PC-3 (cell line): ENCODE measurements around the gene SNORC. TPM values are rescaled to one million over a fixed set of nuclear protein-coding genes. Genes with fewer than 3 reads are reported as not detected.

ENCODE experiments used
- ATAC-seq: fragments of 200-7000 bp; cut with Tn5 transposase; 2 replicates; pipeline ENCODE4 v1.9.1; 2020; ENCODE audit warnings: mild to moderate bottlenecking, moderate library complexity
- BruUV-seq: library from RNA; stranded (reverse); fragments of 400-500 nt; replicated peaks from 2 replicates; lab custom pipeline; 2021; lab: Mats Ljungman, UMichigan
- CTCF ChIA-PET: fragments of 300-600 bp; sonication (Branson Sonifier 250); formaldehyde crosslinking; loops from one replicate; lab custom pipeline; 2022; ENCODE audit warnings: antibody characterized with exemption; lab: Charles Lee
- POLR2A ChIA-PET: fragments of 300-600 bp; sonication (Branson Sonifier 250); formaldehyde crosslinking; loops from one replicate; lab custom pipeline; 2022; ENCODE audit warnings: antibody characterized with exemption; ENCODE audit not compliant: unreplicated experiment; lab: Charles Lee
- DNase-seq: peaks from one replicate; pipeline ENCODE4 v3.0.0-alpha.2; 2015
- H2AFZ ChIP-seq: fragments of 300-600 bp; sonication (generic); 2 replicates; pipeline ENCODE4 v1.6.0; 2016; ENCODE audit warnings: antibody characterized with exemption, low read length
- H3F3A ChIP-seq: fragments of 300-600 bp; sonication (generic); one replicate; pipeline ENCODE4 v1.6.0; 2017; ENCODE audit warnings: antibody characterized with exemption, low read length, control low read depth, mild to moderate bottlenecking; ENCODE audit not compliant: unreplicated experiment
- H3K27ac ChIP-seq: fragments of 300-600 bp; sonication (generic); 2 replicates; pipeline ENCODE4 v1.5.1; 2016; ENCODE audit warnings: mild to moderate bottlenecking, low read length
- H3K27me3 ChIP-seq: fragments of 300-600 bp; sonication (generic); 2 replicates; pipeline ENCODE4 v1.6.1; 2016; ENCODE audit warnings: low read length, mixed read lengths
- H3K36me3 ChIP-seq: fragments of 300-600 bp; sonication (generic); 2 replicates; pipeline ENCODE4 v1.6.1; 2016; ENCODE audit warnings: low read depth, mixed run types, low read length, mixed read lengths
- H3K4me1 ChIP-seq: fragments of 300-600 bp; sonication (generic); 2 replicates; pipeline ENCODE4 v1.5.1; 2016; ENCODE audit warnings: low read length; ENCODE audit not compliant: insufficient read depth
- H3K4me2 ChIP-seq: fragments of 300-600 bp; sonication (generic); 2 replicates; pipeline ENCODE4 v1.6.0; 2016; ENCODE audit warnings: low read length
- H3K4me3 ChIP-seq: fragments of 300-600 bp; sonication (generic); 2 replicates; pipeline ENCODE4 v1.5.1; 2016; ENCODE audit warnings: mild to moderate bottlenecking, low read length, mixed read lengths
- H3K79me2 ChIP-seq: fragments of 300-600 bp; sonication (generic); 2 replicates; pipeline ENCODE4 v1.6.1; 2017; ENCODE audit warnings: low read length, mixed read lengths
- H3K9ac ChIP-seq: fragments of 300-600 bp; sonication (generic); 2 replicates; pipeline ENCODE4 v1.6.0; 2016; ENCODE audit warnings: mild to moderate bottlenecking, low read length
- H3K9me2 ChIP-seq: fragments of 300-600 bp; sonication (generic); replicated peaks from 2 replicates; pipeline ENCODE4 v1.6.1; 2016; ENCODE audit warnings: mixed run types, low read length, mixed read lengths
- H3K9me3 ChIP-seq: fragments of 300-600 bp; sonication (generic); 2 replicates; pipeline ENCODE4 v1.6.1; 2016; ENCODE audit warnings: low read length, mixed read lengths
- H4K20me1 ChIP-seq: fragments of 300-600 bp; sonication (generic); 2 replicates; pipeline ENCODE4 v1.6.1; 2016; ENCODE audit warnings: low read length, mixed read lengths
- CTCF ChIP-seq: fragments of 300-600 bp; sonication (generic); conservative IDR thresholded peaks from 2 replicates; pipeline ENCODE4 v1.5.1; 2017; ENCODE audit warnings: antibody characterized with exemption, low read depth, mild to moderate bottlenecking, low read length
- EZH2 ChIP-seq: fragments of 300-600 bp; sonication (generic); IDR thresholded peaks from one replicate; pipeline ENCODE4 v1.6.1; 2017; ENCODE audit warnings: antibody characterized with exemption, mild to moderate bottlenecking, low read length; ENCODE audit not compliant: unreplicated experiment
- EZH2phosphoT487 ChIP-seq: fragments of 300-600 bp; sonication (generic); IDR thresholded peaks from 2 replicates; pipeline ENCODE4 v1.6.1; 2018; ENCODE audit warnings: mild to moderate bottlenecking, antibody characterized with exemption, low read length, borderline replicate concordance
- intact Hi-C: fragments of 100-400 bp; cut with micrococcal nuclease; formaldehyde crosslinking; loops from 2 replicates; pipeline ENCODE4 v1.9.0; 2023
- total RNA-seq: library from RNA; depleted of rRNA; stranded (reverse); fragments of >200 nt; gene quantifications from 2 replicates; pipeline ENCODE4 v1.2.3, GENCODE V29; 2014

The SNORC gene
- total RNA-seq, 1 experiment from 2014 or later = 11.1 TPM

DNA sequence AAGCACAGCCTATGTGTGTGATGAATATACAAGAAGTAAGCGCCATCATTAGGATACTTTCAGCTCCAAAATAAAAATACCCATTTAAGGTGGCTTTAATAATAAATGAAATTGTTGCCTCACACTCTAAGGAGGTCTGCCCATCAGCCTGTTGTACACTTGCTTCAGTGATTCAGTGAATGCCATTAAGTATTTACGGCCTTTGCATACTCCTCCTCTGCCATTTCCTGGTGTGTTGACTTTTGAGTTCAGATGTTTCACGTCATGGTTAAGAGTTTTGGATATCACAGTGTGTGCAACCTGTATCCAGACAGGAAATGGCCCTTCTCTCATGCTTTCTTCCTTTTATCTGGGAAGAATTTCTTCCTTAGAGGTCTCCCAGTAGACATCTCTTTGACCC lies 38.6 kb upstream of the SNORC start:
- H2AFZ ChIP-seq = no peak overlapping the region
- no peak for TF ChIP-seq EZH2phosphoT487
- TF ChIP-seq EZH2 = no peak
- no peak for TF ChIP-seq CTCF
- H3K9me3 ChIP-seq = no peaks in the 10 kb centered on the region
- no peaks in the 10 kb centered on the region for H3F3A ChIP-seq
- H3K4me2 ChIP-seq = no peak overlapping the region
- H3K27me3 ChIP-seq = no peaks in the 10 kb centered on the region
- H3K9ac ChIP-seq = no peak overlapping the region
- H4K20me1 ChIP-seq = no peaks in the 10 kb centered on the region
- H3K27ac ChIP-seq = no peak overlapping the region
- no peaks in the 10 kb centered on the region for H3K79me2 ChIP-seq
- ATAC-seq (no peak), DNase-seq (no peak)
- no peaks in the 10 kb centered on the region for H3K4me1 ChIP-seq
- intact Hi-C loops = no loop called here
- peaks cover 45% of the 10 kb centered on the region for H3K36me3 ChIP-seq
- BruUV-seq = no TSS peak
- CTCF ChIA-PET = no interaction called here
- POLR2A ChIA-PET = no interaction called here
- no peak overlapping the region for H3K4me3 ChIP-seq
- no peaks in the 10 kb centered on the region for H3K9me2 ChIP-seq

GRCh38 chr2:232833830-232834229 lies 36.2 kb upstream of the SNORC start:
- Histone ChIP-seq H3K27ac (no peak overlapping the region), H3K9me3 (no peaks in the 10 kb centered on the region), H3K79me2 (no peaks in the 10 kb centered on the region), H3K4me1 (peaks cover 12% of the 10 kb centered on the region), H3K9me2 (no peaks in the 10 kb centered on the region), H3F3A (no peaks in the 10 kb centered on the region), H3K36me3 (peaks cover 45% of the 10 kb centered on the region), H3K4me3 (no peak overlapping the region), H3K27me3 (no peaks in the 10 kb centered on the region), H3K9ac (no peak overlapping the region), H2AFZ (no peak overlapping the region), H4K20me1 (no peaks in the 10 kb centered on the region), H3K4me2 (no peak overlapping the region)
- TF ChIP-seq CTCF = no peak
- no peak for TF ChIP-seq EZH2
- TF ChIP-seq EZH2phosphoT487 = no peak
- ChIA-PET POLR2A (no interaction called here), CTCF (no interaction called here)
- intact Hi-C loops = no loop called here
- ATAC-seq (no peak), DNase-seq (no peak)
- no TSS peak for BruUV-seq

DNA sequence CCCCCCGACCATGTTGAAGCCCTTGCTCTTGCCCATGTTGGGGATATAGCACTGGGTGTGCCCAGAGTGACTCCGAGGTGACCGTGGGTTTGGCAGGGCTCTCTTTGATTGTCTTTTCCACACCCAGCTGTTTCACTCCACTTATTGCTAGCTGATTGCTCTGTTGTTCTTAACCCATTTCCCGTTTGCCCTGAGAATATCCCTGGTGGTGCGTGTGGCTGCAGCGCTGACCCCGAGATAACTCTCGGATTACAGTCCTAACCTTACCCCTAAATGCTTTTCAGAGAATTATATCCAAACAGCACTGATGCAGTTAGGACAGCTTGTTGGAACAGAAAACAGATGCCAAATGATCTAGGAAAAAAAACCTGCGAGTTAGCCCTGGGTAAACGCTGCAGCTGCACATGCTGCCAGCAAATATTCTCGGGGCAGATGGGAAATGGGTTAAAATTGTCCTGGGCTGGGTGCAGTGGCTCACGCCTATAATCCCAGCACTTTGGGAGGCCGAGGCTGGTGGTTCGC lies 34.3 kb upstream of the SNORC start:
- POLR2A ChIA-PET = no interaction called here

More for the DNA sequence above, 34.3 kb upstream of the SNORC start:
- CTCF ChIA-PET = interaction anchor here (0.7 kb wide), 1 partner anchor 666 kb away, joined by 8 read pairs; no protein-coding TSS in a partner anchor
- Histone ChIP-seq H4K20me1 (peaks cover 5% of the 10 kb centered on the region; the same call in 1 of the 2 replicates), H3K9me3 (no peaks in the 10 kb centered on the region), H3K79me2 (no peaks in the 10 kb centered on the region), H3K4me1 (peaks cover 12% of the 10 kb centered on the region), H3K9me2 (no peaks in the 10 kb centered on the region), H3K36me3 (peaks cover 46% of the 10 kb centered on the region), H3K27me3 (no peaks in the 10 kb centered on the region), H3K4me2 (no peak overlapping the region), H2AFZ (no peak overlapping the region), H3K27ac (no peak overlapping the region), H3K9ac (no peak overlapping the region), H3K4me3 (no peak overlapping the region), H3F3A (no peaks in the 10 kb centered on the region)
- no peak for TF ChIP-seq EZH2phosphoT487
- TF ChIP-seq CTCF = no peak
- TF ChIP-seq EZH2 = no peak
- intact Hi-C loops = no loop called here
- ATAC-seq (peak; percentile 48; the same call in 1 of the 2 replicates), DNase-seq (no peak)
- BruUV-seq = no TSS peak
